ENCODE results near the gene GRIK4. TPM values are rescaled to one million over a fixed set of nuclear protein-coding genes. Genes with fewer than 3 reads are reported as not detected.

The GRIK4 gene
- total and polyA plus RNA-seq, 8 donors, result 0.02 TPM; not detected in 7

GRCh38 chr11:120681434-120682331 lies 170.1 kb downstream of the GRIK4 start:
- intact Hi-C loops (cut with DNase I), result loop anchor here (2.0 to 10.0 kb wide), 3 partner anchors 167 to 171 kb away; partner anchors contain the start of gene GRIK4 (in 3 of the 3)
- DNase-seq, result no peak
- Histone ChIP-seq H3K9me3 (no peaks in the 10 kb centered on the region), H3K36me3 (no peaks in the 10 kb centered on the region), H3K4me3 (no peak overlapping the region), H3K27me3 (no peaks in the 10 kb centered on the region), H3K4me1 (no peaks in the 10 kb centered on the region), H3K27ac (no peak overlapping the region)
- no peak for FAIRE-seq
- 62 to 64% methylated on average over 16 of the region's 16 CpGs for WGBS, 2 donors
- no peak for ATAC-seq
- no peak for TF ChIP-seq CTCF (IDR thresholded peaks at IDR 0.05)

DNA sequence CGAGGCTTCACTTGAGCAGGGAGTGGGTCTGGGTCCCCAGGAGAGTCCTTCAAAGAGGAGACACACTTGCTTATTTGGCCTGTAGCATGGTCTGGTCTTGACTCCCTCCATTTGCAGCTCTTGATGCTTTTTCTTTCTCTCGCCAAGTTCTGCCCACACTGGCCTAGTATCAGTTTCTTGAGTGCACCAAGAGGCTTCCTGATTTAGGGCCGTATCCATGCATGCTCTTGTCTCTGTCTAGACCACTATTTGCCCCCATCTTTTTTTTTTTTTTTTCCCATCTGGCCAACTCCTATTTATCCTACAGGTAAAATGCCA lies 170.7 kb downstream of the GRIK4 start:
- DNase-seq, result no peak
- no peak overlapping the region for H3K27ac ChIP-seq
- no peak overlapping the region for H3K4me3 ChIP-seq
- H3K4me1 ChIP-seq, result no peaks in the 10 kb centered on the region
- no peak for ATAC-seq
- H3K9me3 ChIP-seq, result no peaks in the 10 kb centered on the region
- WGBS, 2 donors, result 57 to 58% methylated on average over 3 of the region's 3 CpGs
- no peak for FAIRE-seq
- no peak for TF ChIP-seq CTCF (IDR thresholded peaks at IDR 0.05)
- H3K27me3 ChIP-seq, result no peaks in the 10 kb centered on the region
- intact Hi-C loops (cut with DNase I), result loop anchor here (2.0 to 10.0 kb wide), 3 partner anchors 167 to 171 kb away; partner anchors contain the start of gene GRIK4 (in 3 of the 3)
- no peaks in the 10 kb centered on the region for H3K36me3 ChIP-seq

DNA sequence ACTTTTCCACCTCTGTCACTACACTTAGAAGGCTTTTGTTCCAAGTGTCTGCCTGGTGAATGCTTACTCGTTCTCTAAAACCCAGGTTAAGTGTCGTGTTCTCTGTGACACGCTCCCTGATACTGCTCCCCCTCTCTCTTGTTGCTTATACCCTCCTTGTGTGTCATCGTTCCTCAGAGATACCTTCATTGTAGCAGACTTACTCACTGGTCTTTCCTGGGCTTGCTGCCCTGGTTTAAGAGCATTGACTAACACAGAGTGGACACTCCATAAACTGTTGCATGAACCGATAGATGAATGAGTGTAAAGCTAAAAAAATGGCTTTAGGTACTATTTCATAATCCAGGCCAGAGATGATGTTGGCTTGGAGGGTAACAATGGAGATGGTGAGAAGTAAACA lies 171.3 kb downstream of the GRIK4 start:
- DNase-seq (no peak), FAIRE-seq (no peak), ATAC-seq (no peak)
- H3K4me3 ChIP-seq, result no peak overlapping the region
- no peak for TF ChIP-seq CTCF (IDR thresholded peaks at IDR 0.05)
- no peaks in the 10 kb centered on the region for H3K36me3 ChIP-seq
- no peaks in the 10 kb centered on the region for H3K9me3 ChIP-seq
- WGBS, 2 donors, result 74 to 81% methylated on average over 5 of the region's 5 CpGs
- intact Hi-C loops (cut with DNase I), result loop anchor here (2.0 to 10.0 kb wide), 3 partner anchors 168 to 172 kb away; partner anchors contain the start of gene GRIK4 (in 3 of the 3)
- no peak overlapping the region for H3K27ac ChIP-seq
- H3K27me3 ChIP-seq, result no peaks in the 10 kb centered on the region
- H3K4me1 ChIP-seq, result no peaks in the 10 kb centered on the region

DNA sequence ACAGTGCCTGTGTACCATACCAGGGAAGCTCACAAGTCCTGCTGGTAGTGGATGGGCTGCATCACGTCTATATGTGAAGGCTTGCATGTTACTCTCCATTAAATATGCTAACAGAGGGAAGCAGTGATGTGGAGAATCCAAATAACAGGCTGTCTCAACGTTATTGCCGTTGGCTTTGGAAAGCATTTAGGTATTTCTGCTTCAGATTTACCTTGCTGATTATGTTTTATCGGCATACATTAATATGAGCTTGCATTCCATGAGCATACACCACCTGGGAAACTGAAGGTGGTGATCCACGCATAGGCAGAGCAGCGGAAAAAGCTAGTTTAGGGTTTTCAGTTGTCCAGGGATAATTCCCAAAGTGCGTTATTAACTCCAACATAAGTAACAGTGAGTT lies 175.0 kb downstream of the GRIK4 start:
- Histone ChIP-seq H3K9me3 (no peaks in the 10 kb centered on the region), H3K27me3 (no peaks in the 10 kb centered on the region), H3K4me3 (no peak overlapping the region), H3K36me3 (no peaks in the 10 kb centered on the region), H3K4me1 (no peaks in the 10 kb centered on the region), H3K27ac (no peak overlapping the region)
- ATAC-seq, result no peak
- 65 to 69% methylated on average over 7 of the region's 7 CpGs for WGBS, 2 donors
- FAIRE-seq, result no peak
- TF ChIP-seq CTCF (IDR thresholded peaks at IDR 0.05), result no peak
- DNase-seq, result no peak
- intact Hi-C loops (cut with DNase I), result loop anchor here in 1 of 3 donors (10.0 kb wide), 1 partner anchor 172 kb away; the partner anchor contains the start of gene GRIK4

- 58 to 83% methylated on average over 1 of the region's 1 CpG for WGBS, 2 donors
- H3K27ac ChIP-seq, result no peak overlapping the region
- no peak overlapping the region for H3K4me3 ChIP-seq
- FAIRE-seq (no peak), ATAC-seq (no peak), DNase-seq (no peak)
- H3K36me3 ChIP-seq, result no peaks in the 10 kb centered on the region
- no peak for TF ChIP-seq CTCF (IDR thresholded peaks at IDR 0.05)
- H3K9me3 ChIP-seq, result no peaks in the 10 kb centered on the region
- H3K4me1 ChIP-seq, result no peaks in the 10 kb centered on the region
- no peaks in the 10 kb centered on the region for H3K27me3 ChIP-seq
- intact Hi-C loops (cut with DNase I), result loop anchor here in 1 of 3 donors (10.0 kb wide), 1 partner anchor 173 kb away; the partner anchor contains the start of gene GRIK4
Observed at GRCh38 chr11:120688163-120688562, 176.6 kb downstream of the GRIK4 start.

Measured in pancreas (tissue), 10 donors.